Neural progenitor cell (in vitro differentiated cells): ENCODE measurements around the gene NPHP1.

Source experiments
- EZH2 ChIP-seq: fragments of 200-600 bp; sonication (generic); IDR thresholded peaks from 2 replicates; pipeline ENCODE4 v1.6.1; 2017; ENCODE audit warnings: antibody characterized with exemption, mild to moderate bottlenecking, moderate library complexity
- TF ChIP-seq, protein P1 (sequence below): fragments of 200-600 bp; sonication (generic); IDR thresholded peaks from 2 replicates; pipeline ENCODE4 v1.5.1; 2017; ENCODE audit warnings: antibody characterized with exemption, mild to moderate bottlenecking

DNA sequence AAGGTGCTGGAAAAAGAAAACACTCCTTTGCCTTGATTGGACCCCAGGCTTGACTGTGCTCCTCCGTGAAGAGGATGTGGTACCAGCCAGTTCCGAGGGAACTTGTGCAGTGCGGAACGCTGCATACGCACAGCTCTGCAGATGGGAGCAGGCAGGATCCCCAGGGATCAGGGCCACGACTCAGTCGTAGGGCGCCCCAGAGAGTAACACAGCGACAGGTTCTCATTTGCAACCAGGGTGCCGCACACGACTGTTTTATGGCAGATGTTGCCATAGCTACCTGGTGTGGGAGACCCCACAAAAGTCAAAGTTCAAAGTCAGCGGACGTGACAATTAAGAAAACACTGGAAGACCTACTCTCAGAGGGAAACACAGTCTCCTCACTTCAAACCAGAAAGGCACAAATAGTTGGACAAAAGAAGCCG lies 90.0 kb downstream of the NPHP1 start:
- TF ChIP-seq, protein P1, sequence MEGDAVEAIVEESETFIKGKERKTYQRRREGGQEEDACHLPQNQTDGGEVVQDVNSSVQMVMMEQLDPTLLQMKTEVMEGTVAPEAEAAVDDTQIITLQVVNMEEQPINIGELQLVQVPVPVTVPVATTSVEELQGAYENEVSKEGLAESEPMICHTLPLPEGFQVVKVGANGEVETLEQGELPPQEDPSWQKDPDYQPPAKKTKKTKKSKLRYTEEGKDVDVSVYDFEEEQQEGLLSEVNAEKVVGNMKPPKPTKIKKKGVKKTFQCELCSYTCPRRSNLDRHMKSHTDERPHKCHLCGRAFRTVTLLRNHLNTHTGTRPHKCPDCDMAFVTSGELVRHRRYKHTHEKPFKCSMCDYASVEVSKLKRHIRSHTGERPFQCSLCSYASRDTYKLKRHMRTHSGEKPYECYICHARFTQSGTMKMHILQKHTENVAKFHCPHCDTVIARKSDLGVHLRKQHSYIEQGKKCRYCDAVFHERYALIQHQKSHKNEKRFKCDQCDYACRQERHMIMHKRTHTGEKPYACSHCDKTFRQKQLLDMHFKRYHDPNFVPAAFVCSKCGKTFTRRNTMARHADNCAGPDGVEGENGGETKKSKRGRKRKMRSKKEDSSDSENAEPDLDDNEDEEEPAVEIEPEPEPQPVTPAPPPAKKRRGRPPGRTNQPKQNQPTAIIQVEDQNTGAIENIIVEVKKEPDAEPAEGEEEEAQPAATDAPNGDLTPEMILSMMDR: no peak
- TF ChIP-seq EZH2: no peak
